Stimulated activated CD4-positive, alpha-beta T cell treated with anti-CD3 and anti-CD28 coated beads, Interleukin-2, amount 100 ng/mL, for 24 hours (primary cell): ENCODE results near the gene MEGF8.

Experiments used
- DNase-seq, 2 donors: peaks; one replicate each; pipeline ENCODE4 v3.0.0-alpha.2; 2020

The MEGF8 gene

DNA sequence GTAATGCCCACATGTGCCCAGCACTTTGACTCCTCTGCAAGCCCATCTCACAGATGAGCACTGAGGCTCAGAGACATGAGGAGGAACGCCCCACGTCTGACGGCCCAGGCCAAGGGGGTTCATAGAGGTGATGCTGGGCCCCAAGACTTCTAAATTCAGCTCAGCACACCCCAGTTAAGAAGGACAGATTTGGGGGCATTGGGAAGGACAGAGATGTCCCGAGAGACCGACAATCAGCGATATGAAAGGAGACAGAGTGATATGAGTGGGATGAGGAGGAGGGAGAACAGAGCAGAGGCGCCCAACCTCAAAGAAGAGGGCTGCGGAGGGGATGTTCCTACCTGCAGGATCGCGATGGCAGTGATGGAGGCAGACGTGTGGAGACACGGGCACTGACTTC lies 64.5 kb downstream of the MEGF8 start, which contains the start of gene CNFN:
Gene CNFN, minus strand, starts transcription at position 399 of the 400 bp plus-strand sequence. CDS start 1,260 bp downstream, outside the sequence.
- no peak for DNase-seq

DNA sequence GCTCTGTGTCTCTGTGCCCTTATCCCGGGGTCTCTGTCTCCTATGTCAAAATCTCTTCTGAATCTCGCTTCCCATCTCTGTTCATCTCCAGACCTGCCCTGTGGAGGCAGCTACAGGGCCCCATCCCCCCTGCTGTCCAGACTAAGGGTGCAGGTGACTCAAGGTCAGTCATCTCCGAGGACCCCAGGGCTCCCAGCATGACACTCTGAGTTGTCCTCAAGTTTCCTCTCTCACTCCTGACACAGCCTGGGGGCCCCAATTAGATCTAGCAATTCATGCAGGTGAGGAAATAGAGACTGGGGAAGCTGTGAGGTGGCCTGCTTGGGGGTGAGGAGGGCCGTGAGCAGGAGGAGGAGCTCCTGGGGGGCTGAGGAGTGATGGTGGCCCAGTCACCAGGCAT lies 66.7 kb downstream of the MEGF8 start:
- DNase-seq = no peak

DNA sequence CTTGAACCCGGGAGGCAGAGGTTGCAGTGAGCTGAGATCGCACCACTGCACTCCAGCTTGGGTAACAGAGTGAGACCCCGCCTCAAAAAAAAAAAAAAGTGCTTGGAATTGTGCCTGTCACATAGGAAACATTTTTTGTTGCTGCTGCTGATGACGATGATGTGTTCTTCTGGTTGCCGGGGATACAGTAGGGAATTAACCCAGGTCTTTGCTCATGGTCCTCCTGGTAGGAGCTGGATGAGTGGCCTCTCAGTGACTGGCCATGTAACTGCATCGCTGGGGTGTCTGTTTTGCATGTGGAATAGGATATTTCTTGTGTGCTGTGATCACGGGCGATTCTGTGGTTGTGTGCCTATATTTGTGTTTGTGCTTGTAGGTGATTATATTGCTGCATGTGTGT lies 69.3 kb downstream of the MEGF8 start:
- no peak for DNase-seq

DNA sequence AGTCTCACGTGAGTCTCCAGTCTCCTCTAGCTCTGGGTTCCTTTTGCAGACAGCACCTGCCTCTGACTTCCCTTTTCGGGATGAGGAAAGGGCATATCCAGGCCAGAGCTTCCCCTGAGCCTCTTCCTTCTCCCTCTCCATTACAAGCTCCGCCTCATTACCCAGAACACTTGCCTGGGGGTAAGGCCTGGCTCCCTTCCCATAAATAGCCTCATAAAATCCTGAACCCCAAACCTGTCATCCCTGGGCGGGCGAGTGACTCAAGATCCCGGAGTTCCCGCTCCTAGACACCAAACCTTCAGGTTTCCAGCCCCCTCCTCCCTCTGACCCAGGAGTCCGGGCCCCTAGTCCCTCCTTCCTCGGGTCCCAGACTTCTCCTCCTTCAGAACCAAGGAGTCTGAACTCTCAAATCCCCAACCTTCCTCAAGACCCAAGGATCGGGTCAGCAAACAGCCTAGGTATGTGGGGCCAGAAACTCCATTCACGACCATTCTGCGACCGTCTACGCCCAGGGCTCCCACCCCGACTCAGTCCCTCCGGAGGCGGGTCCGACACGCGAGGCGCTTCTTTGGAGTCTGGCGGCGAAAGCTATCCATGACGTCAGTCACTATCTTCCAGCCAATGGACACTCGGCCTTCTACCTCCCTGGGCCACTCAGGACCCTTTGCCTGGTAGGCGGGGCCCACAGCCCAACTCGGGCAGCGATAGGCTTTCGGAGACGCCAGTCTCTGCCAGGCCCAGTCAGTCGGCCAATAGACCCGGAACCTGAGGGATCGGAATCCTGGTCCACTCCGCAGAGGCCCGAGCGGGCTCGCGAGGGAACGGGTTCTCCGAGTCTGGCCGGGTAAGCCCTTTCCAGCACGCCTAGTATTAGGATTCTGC lies 71.2 kb downstream of the MEGF8 start:
- peak; percentile 95 to 98 for DNase-seq

DNA sequence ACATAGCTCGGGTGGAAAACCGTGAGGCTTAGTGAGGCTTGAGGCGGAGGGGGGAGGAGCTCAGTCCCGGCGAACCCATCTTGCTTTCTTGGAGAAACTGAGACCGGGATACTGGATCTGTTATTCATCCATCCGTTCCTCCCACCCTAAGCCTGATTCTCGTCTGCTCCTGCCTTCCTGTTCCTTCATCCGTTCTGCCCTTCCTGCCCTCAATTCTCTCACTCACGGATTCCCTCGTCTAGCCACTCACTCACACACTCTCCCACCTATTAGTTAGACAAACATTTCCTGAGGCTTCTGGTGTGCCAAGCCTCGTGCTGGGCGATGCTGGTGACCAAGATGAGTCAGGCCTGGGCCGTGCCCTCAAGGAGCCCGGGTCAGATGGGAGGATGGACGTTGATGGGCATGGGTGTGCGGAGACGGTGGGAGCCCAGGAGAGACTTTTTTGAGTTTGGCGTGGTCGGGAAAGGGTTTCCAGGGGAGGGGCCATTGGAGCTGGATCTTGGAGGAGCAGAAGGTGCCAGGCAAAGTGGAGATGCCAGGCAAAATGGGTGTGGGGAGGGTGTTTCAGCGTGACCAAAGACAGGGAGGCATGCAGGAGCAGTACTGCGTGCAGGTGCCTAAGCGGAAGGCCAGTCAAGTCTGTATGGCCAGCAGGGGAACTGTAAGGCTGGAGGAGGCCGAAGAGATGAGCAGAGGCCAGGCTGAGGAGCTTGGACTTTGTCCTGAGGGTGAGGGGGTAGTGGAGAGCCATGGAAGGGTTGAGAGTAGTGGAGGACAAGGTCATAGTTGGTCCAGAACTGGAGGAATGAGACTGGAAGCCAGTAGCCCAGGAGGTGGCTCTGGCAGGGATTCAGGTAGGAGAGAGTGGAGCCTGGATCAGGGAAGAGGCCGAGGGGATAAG lies 72.1 kb downstream of the MEGF8 start:
- DNase-seq = no peak

DNA sequence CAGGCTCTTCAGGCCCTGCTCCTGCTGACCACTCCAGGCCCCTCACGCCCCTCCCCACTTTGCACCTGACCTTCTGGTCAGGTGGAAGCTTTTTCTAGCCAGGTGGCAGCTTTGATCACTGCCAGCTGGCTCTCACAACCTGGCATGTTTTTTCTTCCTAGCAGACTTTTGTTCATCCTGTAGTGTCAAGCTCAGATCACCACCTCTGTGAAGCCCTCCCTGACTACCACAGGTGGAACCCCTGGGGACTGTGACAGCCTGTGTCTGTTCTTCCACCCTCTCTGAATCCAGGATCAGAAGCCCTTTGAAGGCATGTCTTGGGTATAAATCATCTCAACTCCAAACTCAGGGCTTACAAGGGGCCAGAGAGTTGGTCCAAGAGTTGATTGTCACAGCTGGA lies 75.0 kb downstream of the MEGF8 start:
- DNase-seq = no peak

DNA sequence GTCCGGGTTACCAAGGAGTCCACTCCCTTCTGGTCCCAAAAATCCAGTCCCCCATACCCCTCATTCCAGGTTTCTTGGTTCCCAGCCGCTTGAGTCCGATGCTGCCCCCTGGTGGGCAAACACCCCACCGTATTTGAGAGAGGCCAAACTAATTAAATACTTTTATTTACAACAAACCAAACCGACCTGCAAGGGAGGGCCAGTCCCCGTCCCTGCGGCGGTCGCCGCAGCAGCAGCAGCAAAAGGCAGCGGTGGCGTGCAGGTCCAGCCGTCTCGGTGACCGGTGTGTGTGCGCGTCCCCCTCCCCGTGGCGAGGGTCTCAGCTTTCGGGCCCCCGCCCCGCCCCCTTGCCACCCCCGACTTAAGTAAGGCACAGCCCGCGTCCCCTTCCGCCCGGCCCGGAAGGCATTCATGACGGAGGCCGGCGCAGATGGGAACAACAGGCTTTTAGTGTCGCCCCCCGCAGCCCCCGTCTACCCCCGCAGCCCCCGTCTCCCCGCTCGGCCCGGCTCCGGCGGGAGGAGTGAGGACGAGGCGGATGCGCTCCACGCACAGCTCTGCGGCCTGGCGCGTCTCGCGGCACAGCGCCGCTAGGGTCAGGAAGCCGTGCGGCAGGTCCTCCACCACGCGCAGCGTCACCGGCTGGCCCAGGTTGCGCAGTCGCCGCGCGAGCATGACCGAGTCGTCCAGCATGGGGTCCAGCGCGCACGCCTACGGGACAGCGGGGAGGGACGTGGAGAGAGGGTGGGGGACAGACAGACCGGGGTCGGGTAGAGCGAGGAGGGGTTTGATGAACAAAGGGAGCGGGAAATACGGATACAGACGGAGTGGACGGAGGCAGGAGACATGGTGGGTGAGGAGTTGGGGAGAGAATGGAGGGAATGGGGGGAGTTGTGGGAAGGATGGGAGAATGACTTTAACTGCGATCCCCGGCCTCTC lies 76.2 kb downstream of the MEGF8 start:
- peak; percentile 84 to 85 for DNase-seq

DNA sequence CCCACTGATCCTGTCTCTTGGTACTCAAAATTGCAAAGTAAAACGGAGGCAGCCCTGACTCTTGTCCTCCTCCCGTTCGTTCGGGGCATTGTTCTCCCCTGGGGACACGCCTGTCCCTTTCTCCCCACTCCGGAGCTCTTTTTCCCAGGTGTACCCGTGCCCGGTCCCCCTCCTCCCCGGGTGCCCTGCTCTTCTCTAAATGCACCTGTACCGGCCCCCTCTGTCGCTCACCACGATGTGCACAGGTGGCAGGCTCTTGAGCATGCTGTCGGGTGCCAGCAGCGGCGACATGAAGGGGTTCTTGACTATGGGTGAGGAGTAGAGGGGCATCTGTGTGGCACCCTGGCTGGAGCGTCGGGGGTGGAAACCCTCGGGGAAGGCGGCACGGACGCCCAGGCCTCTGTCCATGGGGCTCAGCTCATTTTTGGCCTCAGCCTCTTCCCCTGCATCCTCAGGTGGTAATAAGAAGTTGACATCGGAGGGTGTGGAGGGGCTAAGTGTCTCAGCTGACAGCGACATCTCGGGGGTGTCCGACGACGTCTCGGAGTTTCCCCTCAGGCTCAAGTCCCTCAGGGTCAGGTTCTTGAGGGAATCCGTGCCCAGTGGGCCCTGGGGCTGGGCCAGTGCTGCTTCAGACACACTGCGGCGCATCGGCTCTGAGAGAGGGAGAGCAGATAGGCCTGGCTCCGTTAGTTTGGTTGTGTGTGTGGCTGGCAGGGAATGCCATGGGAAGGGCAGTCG lies 77.1 kb downstream of the MEGF8 start:
- DNase-seq = no peak

DNA sequence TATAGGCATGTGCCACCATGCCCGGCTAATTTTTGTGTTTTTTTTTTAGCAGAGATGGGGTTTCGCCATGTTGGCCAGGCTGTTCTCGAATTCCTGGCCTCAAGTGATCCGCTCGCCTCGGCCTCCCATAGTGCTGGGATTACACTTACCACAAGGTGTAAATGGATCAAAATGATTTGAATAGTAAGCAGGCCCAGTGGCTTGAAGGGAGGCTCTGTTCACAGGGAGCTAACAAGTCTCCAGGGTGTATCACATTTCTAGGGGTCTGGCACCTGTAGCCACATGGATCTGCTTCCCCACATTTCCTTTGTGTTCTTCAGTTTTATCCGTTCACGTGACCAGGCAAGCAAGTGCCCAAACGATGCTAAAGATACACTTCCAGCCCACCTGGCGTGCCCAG lies 78.2 kb downstream of the MEGF8 start:
- no peak for DNase-seq

DNA sequence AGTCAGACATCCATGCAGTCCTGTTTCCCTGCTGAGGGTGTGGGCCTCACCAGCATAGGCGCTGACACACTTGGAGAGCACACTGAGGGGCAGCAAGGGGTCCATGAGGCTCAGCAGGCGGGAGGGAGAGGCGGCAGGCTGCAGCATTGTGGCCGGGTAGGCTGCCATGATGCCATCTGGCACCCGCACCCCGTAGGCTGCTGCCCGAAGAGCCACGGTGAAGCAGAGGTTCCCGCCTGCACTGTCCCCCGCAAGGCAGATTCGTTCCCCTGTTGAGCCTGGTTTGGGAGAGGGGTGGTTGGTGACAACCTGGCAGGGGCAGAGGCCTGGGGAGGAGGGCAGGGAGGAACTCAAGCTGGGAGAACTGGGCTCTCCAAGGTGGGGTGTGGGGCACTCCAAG lies 80.7 kb downstream of the MEGF8 start:
- no peak for DNase-seq

DNA sequence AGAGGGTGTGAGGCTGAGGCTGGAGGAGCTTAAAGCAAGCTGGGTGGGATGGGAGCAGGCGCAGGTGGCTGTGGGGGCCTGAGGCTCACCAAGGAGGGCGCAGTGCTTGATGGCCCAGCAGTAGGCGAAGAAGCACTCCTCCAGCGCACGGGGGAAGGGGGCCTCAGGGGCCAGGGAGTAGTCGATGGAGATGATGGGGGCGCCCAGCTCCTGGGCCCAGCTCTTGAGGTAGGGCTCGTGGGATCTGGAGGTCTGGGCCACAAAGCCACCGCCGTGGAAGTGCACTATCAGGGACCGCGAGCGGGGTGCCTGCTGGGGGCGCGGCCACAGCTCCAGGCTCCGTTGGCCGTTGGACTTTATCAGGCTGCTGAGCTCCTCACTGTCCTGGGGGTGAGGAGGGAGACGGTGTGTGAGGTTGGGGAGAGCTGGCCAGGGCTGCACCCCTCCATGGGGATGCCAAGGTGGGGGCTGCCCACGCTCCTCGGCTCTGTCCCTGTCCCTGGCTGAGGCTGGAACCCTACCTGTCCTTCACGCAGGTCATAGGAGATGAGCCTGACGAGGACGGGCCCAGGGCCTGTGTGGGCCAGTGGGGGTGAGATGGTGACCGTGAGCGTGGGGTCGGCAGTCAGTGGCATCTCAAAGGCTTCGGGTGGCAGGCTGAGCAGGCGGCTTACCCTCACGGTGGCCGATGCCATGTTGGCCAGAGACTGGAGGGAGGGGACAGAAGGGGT lies 81.8 kb downstream of the MEGF8 start:
- no peak for DNase-seq

DNA sequence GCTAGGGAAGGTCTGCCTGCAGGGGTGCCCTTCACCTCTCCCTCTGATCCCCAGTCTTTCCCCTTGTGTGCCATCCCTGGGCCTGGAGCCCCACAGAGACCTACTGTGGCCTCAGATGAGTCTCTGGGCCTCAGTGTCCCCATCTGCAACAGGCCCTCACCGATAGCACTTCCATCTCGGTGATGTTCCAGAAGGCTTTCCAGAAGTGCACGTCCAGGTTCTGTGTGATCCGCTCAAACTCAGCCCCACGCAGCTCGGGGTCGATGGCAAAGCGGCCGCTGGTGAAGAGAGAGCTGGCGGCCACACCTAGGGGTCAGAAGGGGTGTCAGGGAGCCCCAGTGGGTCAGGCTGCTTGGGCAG lies 82.4 kb downstream of the MEGF8 start:
- DNase-seq = no peak

DNA sequence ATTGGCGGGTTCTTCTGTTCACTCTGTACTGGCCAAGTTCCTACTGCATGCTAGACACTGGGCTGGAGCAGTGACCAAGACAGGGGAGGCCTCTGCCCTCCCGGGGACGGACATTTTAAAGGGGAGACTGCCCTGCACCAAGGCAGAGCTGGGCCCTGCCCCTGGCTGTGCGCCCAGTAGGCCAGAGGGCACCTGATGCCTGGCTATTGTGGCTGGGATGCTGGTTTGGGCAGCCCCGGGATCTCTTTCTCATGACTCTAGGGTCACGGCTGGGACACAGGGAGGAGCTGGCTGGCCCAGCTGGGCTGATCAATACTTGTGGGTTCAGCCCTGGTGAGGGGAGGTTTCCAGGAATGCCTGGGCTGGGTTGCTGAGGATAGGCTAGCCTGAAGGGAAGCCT lies 84.0 kb downstream of the MEGF8 start:
- DNase-seq = no peak

DNA sequence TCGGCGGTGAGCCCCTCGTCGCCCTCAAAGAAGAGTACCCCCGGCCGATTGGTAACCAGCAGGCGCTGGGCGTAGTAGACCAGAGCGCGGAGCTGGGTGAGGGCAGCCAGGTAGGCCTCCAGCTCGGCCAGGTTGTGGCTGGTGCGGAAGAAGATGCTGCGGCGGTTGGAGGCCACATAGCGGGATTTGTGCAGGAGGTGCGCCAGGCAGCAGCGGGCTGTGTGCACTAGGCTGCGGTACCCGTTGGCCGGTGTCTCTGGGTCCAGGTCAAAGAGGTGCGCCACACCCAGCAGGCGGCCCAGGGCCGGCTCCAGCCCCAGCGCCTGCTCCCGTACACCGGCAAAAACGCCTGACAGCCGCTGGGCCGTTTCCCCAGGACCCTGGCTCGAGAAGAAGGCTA lies 84.9 kb downstream of the MEGF8 start:
- DNase-seq = no peak

DNA sequence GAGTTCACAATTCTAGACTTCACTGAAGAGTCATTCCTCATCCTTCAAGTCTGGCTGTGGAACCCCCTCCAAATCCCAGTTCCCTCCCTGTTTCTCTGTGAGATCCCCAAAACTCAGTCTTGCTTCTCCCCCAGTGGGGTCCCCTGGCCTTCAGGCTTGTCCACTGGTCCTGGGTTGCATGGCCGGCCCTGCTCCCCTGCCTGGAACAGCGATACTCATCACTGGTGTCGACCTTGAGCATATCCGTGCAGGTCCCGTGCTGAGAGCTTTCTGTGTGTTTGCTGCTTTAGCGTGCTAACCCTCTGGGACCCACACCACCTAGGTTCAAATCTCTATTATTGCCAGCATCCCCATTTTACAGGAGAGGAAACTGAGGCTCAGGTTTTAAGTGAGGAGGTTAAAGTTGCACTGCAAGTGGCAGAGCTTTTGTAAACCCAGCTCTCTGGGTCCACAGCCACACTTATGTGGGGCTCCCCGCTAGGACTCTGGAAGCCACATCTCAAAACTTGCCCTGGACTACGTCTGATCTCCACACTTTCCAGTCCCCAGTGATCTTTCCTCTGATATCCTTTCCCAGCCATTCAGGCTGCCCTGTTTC lies 86.2 kb downstream of the MEGF8 start:
- no peak for DNase-seq

DNA sequence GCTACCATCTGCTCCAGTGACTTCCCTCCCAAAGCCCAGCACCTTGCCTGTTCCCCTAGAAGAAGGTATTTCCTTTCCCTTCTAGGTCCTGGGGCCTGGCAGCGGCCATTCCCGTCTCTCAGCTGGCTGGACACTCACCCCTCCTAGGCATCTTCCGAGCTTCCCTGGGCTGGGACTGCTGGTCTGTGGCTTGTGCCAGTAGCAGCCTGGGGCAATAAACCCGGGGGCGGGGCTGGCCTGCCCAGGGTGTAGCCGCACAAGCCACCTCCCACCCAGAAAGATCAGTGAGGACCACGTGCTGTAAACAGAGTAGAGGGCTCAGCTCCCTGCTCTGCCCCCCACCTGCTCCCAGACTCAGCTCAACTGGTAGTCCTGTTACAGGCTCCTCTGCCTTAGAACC lies 86.8 kb downstream of the MEGF8 start:
- no peak for DNase-seq

DNA sequence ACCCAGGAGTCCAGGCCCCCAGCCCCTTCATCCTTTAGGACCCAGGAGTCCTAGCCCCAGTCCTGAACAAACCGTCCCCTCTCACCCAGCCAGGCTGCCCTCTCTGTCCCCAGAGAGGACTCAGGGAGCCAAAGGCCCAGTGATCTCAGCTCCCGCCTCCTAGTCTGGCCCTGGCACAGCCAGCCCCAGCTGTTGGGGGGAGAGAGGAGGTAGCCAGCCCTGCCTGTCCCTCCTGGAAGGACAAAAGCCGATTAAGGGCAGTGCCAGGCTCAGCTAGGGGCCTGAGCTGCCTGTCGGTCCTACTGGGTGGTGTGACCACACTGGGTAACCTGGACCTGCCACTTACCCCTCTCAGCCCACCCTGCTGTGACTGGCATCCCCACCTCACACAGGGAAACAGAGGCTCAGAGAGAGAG lies 87.2 kb downstream of the MEGF8 start:
- DNase-seq = no peak

DNA sequence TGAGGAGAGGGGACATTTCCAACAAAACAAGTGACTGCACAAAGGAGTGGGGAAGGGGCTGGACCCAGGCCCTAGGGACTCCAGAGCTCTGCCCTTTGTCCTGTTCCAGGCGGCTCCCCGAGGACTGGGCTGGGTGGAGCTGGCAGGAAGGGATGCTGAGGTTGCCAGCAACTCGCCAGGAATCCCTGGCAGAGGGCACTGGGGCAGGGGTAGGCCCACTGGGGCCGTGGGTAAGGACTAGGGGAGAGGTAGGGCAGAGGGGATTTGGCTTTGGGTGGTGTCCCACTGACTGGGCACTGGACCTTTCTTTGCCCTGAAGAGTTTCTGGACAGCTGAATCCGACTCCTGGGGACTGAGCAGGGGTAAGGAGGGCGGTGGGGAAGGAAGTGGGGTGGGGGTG lies 93.9 kb downstream of the MEGF8 start:
- no peak for DNase-seq

DNA sequence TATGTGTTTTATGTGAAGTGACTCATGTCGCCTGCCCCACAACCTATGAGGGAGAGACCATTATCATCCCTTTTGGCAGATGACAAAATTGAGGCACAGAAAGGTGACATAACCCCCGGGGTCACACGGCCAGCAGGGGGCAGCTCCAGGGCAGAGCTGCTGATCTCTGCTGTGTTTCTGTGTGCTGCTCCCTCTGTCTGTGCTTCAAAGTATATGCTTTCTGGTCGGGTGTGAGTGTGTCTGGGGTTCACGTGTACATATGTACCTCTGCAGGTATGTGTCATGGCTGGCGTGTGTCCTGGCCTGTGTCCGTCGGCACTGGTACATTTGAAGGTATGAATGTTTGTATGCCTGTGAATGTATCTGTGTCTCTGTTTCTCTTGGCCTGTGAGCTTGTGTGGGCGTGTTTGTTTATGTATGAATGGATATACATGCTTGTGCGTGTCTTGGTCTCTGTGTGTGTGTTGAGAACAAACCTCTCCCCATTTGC lies 94.7 kb downstream of the MEGF8 start:
- DNase-seq = peak; percentile 83 to 84

DNA sequence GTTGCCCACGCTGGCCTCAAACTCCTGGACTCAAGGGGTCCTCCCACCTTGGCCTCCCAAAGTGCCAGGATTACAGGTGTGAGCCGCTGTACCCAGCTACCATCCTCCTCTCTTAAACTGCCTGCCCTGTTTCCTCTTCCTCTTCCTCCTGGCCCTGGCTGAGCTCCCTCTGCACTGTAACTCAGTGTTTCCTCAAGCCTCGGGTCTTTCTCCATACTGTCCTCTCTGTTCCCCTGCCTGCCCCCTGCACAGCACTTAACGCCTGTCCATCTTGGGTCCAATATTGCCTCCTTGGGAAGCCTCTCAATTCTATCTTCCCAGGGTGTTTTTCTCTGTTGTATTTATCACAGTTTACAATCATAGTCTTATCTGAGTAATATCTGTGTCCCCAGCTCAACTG lies 95.7 kb downstream of the MEGF8 start:
- DNase-seq = no peak

DNA sequence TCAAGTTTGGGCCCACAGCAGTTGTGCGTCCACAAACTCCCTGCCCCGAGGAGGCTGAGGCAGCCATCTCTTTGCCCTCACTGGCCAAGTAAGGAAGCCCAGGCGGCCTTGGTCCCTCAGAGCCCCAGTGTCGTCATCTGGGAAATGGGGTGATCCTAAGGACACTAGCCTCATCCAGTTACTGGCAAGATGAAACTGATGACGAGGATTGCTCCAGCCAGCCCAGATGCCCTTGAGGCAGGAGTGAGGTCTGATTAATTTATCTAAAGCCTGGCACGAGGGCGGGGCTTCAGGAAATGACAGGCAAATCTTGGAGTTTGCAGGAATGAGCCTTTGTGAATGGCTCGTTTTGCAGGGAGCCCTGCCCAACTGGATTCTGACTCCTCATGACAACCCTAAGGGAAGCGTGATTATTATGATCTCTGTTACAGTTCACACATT lies 96.2 kb downstream of the MEGF8 start:
- DNase-seq = no peak
